Effector memory CD4-positive, alpha-beta T cell (primary cell): ENCODE results near the gene CIDEB.

Experiments
- DNase-seq, 3 donors: peaks; one replicate each; pipeline ENCODE4 v3.0.0-alpha.2; 2020
- H3K27ac ChIP-seq: 2 replicates; pipeline ENCODE4 v1.7.0; 2013; ENCODE audit warnings: mild to moderate bottlenecking, low read length, moderate library complexity; ENCODE audit not compliant: insufficient read depth, poor library complexity, severe bottlenecking
- H3K27me3 ChIP-seq: replicated peaks from 2 replicates; pipeline ENCODE4 v1.7.0; 2013; ENCODE audit warnings: mild to moderate bottlenecking, low read length; ENCODE audit not compliant: insufficient read depth, control insufficient read depth, poor library complexity, severe bottlenecking
- H3K36me3 ChIP-seq: 2 replicates; pipeline ENCODE4 v1.7.0; 2013; ENCODE audit warnings: mild to moderate bottlenecking, low read length, moderate library complexity; ENCODE audit not compliant: control insufficient read depth, insufficient read depth
- H3K4me1 ChIP-seq: 2 replicates; pipeline ENCODE4 v1.7.0; 2013; ENCODE audit warnings: low read length, mild to moderate bottlenecking; ENCODE audit not compliant: control insufficient read depth, insufficient read depth, poor library complexity, severe bottlenecking
- H3K4me3 ChIP-seq: 2 replicates; pipeline ENCODE4 v1.7.0; 2013; ENCODE audit warnings: low read length, low read depth, mild to moderate bottlenecking; ENCODE audit not compliant: insufficient read depth, poor library complexity, severe bottlenecking
- H3K9me3 ChIP-seq: 2 replicates; pipeline ENCODE4 v1.7.0; 2013; ENCODE audit warnings: mild to moderate bottlenecking, low read length, moderate library complexity; ENCODE audit not compliant: control insufficient read depth

CIDEB gene

DNA sequence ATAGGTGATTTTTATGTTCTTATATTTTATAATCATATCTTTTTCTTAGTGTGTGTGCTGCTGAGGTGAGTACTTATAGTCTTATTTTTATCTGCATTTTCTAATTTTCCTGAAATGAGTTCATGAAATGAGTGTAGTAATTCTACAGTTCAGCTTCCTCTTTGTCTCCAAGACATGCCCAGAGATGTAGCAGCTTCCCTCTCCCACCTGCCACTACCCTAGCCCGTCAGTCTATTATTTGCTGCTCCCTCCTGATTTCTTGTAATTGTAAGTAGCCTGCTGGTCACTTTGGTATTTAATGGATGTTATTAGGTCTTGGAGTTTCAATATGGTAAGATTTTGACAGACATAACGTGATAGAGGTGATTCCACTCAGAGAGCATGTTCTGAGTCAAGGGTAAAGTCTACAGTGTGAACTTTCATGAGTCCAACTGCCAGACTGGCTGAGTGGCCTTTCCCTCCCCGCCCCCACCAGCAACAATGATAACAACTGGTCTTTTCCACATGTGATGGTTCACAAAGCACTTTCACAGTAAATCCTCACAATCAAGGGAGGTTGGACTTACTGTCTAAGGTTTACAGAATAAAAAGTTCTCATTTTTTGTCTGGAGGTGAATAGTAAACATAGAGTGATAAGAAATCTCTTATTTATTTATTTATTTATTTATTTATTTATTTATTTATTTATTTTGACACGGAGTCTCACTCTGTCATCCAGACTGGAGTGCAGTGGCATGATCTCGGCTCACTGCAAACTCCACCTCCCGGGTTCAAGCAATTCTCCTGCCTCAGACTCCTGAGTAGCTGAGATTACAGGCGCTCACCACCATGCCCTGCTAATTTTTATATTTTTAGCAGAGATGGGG lies 36.3 kb upstream of the CIDEB start:
- no peaks in the 10 kb centered on the region for H3K27me3 ChIP-seq
- no peak overlapping the region for H3K27ac ChIP-seq
- no peaks in the 10 kb centered on the region for H3K36me3 ChIP-seq
- H3K4me3 ChIP-seq: no peak overlapping the region
- H3K9me3 ChIP-seq: no peaks in the 10 kb centered on the region
- peaks cover 7% of the 10 kb centered on the region for H3K4me1 ChIP-seq
- no peak for DNase-seq

DNA sequence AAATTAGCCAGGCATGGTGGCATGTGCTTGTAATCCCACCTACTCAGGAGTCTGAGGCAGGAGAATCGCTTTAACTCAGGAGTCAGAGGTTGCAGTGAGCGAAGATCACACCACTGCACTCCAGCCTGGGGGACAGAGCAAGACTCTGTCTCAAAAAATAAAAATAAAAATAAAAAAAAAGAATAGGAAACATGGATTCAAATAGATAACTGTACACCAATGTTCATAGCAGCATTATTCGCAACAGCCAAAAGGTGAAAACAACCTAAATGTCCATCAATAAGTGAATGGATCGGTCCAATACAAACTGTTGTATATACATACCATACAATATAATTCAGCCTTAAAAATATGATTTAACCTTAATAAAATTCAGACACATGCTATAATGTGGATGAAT lies 35.1 kb upstream of the CIDEB start:
- peaks cover 12% of the 10 kb centered on the region for H3K4me1 ChIP-seq
- H3K27ac ChIP-seq: no peak overlapping the region
- no peaks in the 10 kb centered on the region for H3K27me3 ChIP-seq
- no peaks in the 10 kb centered on the region for H3K9me3 ChIP-seq
- peaks cover 3% of the 10 kb centered on the region for H3K36me3 ChIP-seq
- no peak overlapping the region for H3K4me3 ChIP-seq
- DNase-seq: no peak

DNA sequence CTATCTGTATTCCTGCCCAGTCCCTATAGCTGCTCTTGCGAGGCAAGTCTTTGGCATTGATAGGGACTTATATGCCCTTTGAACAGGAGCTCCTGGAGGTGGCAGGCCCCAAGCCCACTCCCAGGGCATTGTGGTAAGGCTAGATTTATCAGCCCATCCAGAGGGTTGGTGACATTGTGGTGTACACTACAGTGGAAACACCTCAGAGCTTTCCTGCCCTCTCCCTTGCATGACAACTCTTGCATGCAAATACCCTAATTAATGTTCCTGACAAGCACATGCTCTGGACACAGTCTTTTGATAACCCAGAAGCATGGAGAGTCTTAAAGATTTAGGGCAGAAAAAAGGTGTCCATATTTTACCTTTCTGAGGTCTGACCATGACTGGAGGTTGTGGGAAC lies 32.8 kb upstream of the CIDEB start:
- no peak overlapping the region for H3K27ac ChIP-seq
- no peaks in the 10 kb centered on the region for H3K27me3 ChIP-seq
- DNase-seq: no peak
- H3K36me3 ChIP-seq: peaks cover 11% of the 10 kb centered on the region
- peaks cover 12% of the 10 kb centered on the region for H3K4me1 ChIP-seq
- H3K4me3 ChIP-seq: no peak overlapping the region
- no peaks in the 10 kb centered on the region for H3K9me3 ChIP-seq

DNA sequence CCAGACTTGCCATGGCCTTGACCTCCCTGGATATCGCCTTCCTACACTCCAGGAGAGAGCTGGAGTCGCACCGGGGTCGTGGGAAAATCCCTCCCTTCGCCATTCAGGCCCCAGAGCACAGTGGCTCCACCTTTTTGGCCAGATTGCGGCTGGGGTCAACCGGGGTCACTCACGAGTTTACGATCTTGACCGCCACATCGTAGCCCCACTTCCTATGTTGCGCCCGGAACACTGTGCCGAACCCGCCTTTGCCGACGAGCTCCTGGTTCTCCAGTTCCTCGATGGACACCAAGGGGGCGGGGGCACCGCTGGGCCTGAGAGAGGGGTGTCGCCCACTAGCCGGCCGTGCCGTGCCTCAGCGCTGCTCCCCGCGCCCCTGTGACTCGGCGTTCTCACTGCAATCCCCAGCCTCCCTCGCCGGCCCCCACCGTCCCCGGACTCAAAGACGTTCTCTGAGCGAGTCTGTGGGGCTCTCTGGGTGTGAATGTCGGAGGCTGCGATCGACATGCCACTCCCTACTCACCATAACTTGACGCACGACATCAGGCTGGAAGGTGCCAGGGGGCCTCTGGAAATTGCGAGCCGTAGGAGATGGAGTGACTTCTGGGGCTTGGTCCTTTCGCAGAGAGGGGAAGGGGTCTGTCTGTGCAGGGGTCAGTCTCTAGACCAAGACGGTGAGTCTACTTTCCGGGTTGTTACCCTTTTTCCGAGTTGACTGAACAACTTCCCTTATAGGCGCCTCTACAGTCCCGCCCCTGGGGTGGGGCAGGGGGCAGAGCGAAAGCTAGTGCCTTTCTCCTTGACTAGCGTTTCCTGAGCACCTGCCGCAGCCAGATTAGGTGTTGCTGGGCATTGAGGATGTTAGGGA lies 31.7 kb upstream of the CIDEB start, which contains the start of gene RIPK3:
TSS of gene RIPK3 (minus strand) at position 708 of the 868 bp plus-strand sequence. CDS start at position 543, 165 bp downstream.
- H3K36me3 ChIP-seq: peaks cover 11% of the 10 kb centered on the region
- H3K4me1 ChIP-seq: peaks cover 18% of the 10 kb centered on the region
- peaks cover 7% of the 10 kb centered on the region for H3K27me3 ChIP-seq
- peak within 1 kb of the TSS; percentile 66 for H3K27ac ChIP-seq
- no peaks in the 10 kb centered on the region for H3K9me3 ChIP-seq
- peak within 1 kb of the TSS; percentile 76 for H3K4me3 ChIP-seq
- DNase-seq: peak; percentile 26 to 50 (median 45)

DNA sequence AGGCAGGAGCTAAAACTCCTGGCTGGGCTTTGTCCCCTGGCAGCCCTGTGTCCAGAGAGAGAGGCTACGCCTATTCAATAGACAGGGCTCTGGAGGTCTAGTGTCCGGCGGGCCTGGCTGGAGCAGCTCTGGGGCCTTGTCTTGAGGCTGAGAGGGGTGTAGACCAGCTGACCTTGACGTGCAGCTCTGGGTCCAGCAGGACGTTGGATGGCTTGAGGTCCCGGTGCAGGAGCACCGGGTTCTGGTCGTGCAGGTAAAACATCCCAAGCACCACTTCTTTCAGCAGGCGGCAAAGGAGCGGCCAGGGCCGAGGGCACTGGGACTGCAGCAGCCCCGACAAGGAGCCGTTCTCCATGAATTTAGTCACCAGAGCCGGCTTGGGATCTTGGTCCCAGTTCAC lies 31.1 kb upstream of the CIDEB start:
- Histone ChIP-seq H3K4me1 (peaks cover 25% of the 10 kb centered on the region), H3K36me3 (peaks cover 11% of the 10 kb centered on the region), H3K27me3 (peaks cover 8% of the 10 kb centered on the region), H3K9me3 (no peaks in the 10 kb centered on the region), H3K27ac (no peak overlapping the region), H3K4me3 (peak overlapping the region; percentile 76)
- DNase-seq: no peak

DNA sequence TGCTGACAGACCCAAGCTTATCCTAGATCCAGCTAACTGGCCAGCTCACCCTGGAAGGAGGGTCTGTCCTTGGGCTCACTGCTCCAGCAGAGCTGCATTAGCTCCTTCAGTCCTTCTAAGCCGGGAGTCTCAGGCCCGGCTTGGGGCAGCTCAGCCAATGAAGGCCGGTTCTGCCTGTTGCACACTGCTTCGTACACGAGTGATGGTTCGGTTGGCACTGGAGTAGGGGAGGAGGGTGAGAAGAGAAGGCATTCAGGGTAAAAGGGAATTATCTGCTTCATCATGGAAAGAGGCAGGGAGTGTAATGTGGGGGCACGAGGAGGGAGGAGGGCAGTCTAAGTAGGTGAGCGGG lies 30.0 kb upstream of the CIDEB start:
- Histone ChIP-seq H3K27ac (no peak overlapping the region), H3K4me1 (peaks cover 32% of the 10 kb centered on the region), H3K4me3 (no peak overlapping the region), H3K36me3 (peaks cover 11% of the 10 kb centered on the region), H3K9me3 (no peaks in the 10 kb centered on the region), H3K27me3 (peaks cover 8% of the 10 kb centered on the region)
- no peak for DNase-seq

- Histone ChIP-seq H3K4me3 (no peak overlapping the region), H3K4me1 (peaks cover 37% of the 10 kb centered on the region), H3K9me3 (no peaks in the 10 kb centered on the region), H3K27ac (no peak overlapping the region), H3K36me3 (peaks cover 11% of the 10 kb centered on the region), H3K27me3 (peaks cover 8% of the 10 kb centered on the region)
- DNase-seq: no peak
These were observed 29.5 kb upstream of the CIDEB start for GRCh38 chr14:24337144-24337823.

- no peak for DNase-seq
- Histone ChIP-seq H3K4me3 (no peak overlapping the region), H3K4me1 (peaks cover 45% of the 10 kb centered on the region), H3K9me3 (no peaks in the 10 kb centered on the region), H3K36me3 (peaks cover 11% of the 10 kb centered on the region), H3K27ac (no peak overlapping the region), H3K27me3 (peaks cover 8% of the 10 kb centered on the region)
These were observed 27.8 kb upstream of the CIDEB start for GRCh38 chr14:24335461-24336171.

DNA sequence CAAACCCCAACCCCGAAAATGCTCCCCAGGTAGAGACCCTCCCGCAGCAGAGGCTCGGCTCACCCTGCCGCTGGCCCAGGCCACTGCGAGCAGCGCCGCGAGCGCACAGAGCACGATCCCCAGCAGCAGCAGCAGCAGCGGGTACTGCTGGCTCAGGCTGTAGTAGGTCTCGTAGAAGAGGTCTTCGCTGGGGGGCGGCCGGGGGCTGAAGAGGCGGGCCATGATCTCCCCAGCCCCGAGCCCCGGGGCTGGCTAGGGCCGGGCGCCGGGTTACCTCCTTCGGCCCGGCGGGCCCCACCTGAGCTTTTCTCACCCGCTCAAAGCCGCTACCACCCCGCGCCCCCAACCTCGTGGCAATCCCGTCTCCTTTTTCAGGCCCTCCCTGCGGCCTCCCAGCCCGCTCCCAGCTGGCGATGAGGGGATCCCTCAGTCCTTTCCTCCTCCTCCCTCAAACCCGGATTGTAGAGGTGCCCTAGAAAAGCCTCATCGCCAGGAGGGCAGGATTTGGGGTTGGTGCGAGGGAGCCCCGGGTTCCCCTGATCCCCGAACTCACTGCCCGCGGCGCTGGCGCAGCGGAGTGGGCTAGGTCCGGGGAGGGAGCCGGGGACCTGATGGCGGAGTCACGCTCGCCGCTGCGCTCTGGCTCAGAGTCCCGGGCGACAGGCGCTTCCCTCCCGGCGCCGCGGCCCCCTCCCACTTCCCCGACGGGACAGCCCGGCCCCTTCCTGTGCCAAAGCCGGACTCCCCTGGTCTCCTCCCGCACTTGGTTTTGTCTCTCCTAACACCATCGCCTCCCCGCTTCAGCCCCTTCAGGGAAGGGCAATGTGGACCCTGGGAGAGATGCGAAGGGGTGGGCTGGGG lies 26.9 kb upstream of the CIDEB start, which contains the start of gene ADCY4:
TSS of gene ADCY4 (minus strand) at position 641 of the 861 bp plus-strand sequence. CDS start at position 222, 419 bp downstream.
- Histone ChIP-seq H3K4me3 (peak within 1 kb of the TSS; percentile 10), H3K4me1 (peaks cover 42% of the 10 kb centered on the region), H3K27ac (no peak within 1 kb of the TSS), H3K36me3 (peaks cover 11% of the 10 kb centered on the region), H3K27me3 (peaks cover 8% of the 10 kb centered on the region), H3K9me3 (no peaks in the 10 kb centered on the region)
- DNase-seq: no peak
